ENCODE results near the gene NSD1.
A peak's percentile ranks its signal among the peaks of the same experiment; 100 is the strongest.

NSD1 gene

GRCh38 chr5:177310332-177310731, 176.8 kb downstream of the NSD1 start:
- no peak for DNase-seq

GRCh38 chr5:177310757-177311391, 177.3 kb downstream of the NSD1 start:
- DNase-seq, result no peak

GRCh38 chr5:177311392-177311722, 177.8 kb downstream of the NSD1 start:
- no peak for DNase-seq

- DNase-seq, result peak; percentile 91 to 92
Measured at GRCh38 chr5:177311723-177312648, 178.4 kb downstream of the NSD1 start, which contains the start of gene MXD3. Gene MXD3, minus strand, starts transcription at chr5:177311898. Its CDS starts 68 bp downstream, at chr5:177311830.

- DNase-seq, result peak in 1 of 2 experiments; percentile 16
Measured at GRCh38 chr5:177312649-177313181, 179.1 kb downstream of the NSD1 start.

DNA sequence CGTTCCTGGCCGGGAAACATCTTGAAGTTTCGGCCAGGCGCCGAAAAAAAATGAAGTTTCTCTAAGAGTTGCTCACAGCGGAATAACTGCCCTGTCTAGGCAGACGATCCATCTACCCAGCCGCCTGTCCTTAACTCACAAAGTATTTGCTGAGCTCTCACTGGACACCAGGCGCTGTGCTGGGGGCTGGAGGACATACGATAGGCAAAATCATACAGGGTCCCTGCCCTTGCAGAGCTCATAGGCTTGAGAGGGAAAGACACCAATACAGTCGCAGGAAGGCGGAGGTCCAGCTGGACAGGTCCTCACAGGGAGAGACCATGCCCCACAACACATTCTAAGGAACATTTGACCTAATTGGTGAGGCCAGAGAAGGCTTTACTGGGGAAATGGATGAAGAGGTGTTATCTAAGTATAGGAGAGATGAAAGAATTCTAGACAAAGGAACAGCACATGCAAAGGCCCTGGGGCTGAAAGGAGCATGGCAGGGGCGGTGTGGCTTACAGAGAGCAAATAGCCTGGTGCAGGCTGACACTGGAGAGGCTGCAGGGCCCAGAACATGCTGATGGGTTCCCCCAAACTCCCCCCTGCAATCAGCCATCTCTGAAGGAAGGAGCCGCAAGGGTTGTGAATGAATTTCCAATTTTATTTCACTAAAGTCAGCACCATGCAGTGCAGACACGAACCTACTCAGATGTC, 180.1 kb downstream of the NSD1 start:
- DNase-seq, result no peak

DNA sequence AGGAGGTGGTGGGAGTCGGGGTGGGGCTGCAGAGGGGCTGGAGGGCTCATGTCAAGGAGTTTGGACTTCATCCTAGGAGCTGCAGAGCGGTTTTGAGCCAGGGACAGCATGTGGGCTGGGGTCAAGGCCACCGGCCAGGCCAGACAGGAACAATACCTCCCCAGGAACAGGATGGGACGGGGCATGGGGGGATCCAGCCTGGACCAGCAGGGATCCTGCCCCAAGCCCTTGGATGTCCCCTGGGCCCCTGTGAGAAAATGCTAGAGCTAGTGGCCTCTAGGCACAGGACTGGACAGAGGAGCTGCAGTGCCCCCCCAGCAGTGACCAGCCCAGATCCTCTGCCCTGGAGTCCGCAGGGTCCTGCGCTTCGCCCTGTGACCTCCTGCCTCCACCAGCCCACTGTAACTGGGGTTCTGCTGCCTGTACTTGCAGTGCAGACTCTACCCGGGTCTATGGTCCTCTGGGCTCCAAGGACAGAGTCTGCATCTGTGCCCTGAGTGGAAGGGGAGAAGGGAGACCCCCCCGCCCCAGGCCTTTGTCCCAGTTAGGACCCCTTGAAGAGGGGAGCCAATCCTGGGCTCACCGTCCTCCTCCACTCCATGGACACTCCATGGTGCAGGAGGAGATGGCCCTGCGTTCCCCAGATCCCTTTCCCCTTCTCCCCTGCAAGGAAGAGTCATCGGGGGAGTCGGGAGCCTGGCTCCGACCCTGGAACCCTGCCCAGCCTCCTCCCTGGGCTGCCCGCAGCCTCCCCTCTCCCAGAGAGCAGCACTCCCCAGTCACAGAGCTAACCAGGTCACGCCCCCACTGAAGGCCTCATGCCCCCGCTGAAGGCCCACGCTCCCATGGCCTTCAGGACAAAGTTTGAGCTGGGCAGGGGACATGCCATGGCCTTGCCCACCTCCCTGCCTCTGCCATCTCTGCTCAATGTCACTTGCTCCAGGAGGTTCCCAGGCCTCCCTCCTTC, 181.1 kb downstream of the NSD1 start:
- DNase-seq, result no peak

DNA sequence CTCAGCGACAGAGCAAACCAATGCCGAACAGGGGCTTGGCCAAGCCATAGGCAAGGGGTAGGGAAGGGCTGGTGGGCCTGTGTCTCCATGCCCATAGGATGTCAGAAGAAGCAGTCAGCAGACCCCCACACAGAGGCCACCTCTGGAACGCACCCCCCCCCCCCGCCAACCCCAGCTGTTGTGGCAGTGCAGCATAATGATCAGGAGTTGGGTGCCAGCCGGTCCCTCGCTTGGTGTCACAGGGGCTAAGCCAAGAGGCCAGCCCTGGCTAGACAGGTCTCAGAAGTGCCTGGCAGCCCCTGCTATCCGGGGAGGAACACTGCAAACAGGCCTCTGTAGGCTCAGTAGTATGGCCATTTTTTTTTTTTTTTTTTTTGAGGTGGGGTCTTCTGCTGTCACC, 181.8 kb downstream of the NSD1 start:
- no peak for DNase-seq

GRCh38 chr5:177316005-177316404, 182.4 kb downstream of the NSD1 start:
- no peak for DNase-seq

- DNase-seq, result peak; percentile 5 to 19
Measured at GRCh38 chr5:177317959-177318377, 184.4 kb downstream of the NSD1 start.

GRCh38 chr5:177319913-177320588, 186.5 kb downstream of the NSD1 start:
- no peak for DNase-seq

GRCh38 chr5:177320879-177321278, 187.3 kb downstream of the NSD1 start:
- DNase-seq, result no peak

DNA sequence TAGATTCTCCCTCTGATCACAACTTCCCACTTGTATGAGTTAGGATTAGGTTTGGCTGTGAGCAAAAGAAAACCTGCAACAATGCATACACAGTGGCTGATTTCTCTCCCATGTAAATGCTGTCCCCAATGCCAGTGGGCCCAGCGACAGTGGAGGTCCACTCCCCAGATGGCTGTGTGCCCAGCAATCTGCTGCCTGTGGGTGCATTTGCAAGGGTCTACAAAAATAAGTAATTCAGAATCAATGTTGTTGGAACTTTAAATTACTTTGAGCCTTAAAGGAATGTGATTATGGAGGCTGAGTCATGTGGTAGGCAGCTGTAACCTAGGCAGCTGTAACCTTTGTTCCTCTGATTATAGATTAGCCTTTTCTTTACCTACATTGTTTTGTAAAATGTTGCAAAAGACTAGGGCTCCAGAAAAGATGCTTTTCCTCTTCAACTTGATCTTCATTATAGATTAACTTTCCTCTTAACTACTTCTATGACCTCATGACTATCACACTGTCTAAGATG, 192.4 kb downstream of the NSD1 start:
- no peak for DNase-seq

GRCh38 chr5:177327539-177328522, 194.3 kb downstream of the NSD1 start:
- no peak for DNase-seq

- DNase-seq, result no peak
Measured at GRCh38 chr5:177328545-177329231, 195.1 kb downstream of the NSD1 start.

DNA sequence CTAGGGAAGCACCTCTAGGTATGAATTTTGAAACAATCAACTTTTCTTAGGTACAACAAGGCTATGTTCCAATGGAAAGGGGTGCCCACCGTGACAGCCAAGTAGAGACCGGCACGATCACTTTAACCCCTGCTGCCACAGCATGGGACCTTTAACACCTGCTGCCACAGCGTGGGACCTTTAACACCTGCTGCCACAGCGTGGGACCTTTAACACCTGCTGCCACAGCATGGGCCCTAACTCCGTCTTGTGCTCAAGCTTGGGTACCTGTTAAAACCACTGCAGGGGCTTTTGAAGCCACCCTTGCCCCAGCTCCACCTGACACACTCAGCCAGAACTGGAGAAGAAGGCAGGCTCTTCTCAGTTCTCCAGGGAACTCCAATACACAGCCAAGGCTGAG, 196.3 kb downstream of the NSD1 start:
- no peak for DNase-seq

DNA sequence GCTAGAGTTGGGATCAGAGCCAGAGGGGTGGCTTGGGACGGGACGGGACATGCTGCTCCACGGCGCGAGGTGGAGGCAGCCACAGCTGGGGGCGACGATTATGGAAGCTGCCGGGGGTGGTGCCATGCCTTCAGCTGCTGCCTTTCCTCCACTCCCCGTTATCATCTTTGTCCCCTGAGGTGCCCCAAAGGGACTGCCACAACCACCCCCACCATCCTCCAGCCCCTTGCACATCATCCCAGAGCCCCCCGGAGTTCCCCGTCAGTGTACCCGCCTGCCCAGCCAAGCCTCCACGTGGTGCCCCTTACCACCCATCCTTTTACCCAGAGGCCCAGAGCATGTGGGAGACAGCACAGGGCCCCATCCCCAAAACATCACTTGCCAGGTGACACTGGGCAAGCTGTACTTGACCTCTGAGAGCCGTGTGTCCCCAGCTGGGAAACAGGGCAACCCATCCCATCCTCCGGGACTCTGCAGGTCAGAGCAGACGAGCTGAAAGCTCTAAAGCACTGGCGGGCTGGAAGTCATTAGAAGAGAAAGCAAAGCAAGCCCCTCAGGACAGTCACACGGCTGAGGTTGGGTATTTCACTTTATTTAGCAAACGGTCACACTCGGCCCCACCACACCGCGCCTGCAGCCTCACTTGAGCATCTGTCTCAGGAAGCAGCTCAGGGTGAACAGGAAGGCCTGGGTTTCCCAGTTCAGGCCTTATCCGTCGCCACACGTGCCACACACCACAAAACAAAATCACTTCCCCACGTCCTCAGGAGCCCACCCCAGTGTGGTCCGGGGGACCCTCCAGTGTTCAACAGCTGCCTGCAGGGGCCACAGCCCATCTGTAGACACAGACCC, 197.6 kb downstream of the NSD1 start:
- no peak for DNase-seq

Measured in NCI-H1930 (cell line).